Spleen (tissue), 11 donors: ENCODE data around the gene DPM2. TPM values are rescaled to one million over a fixed set of nuclear protein-coding genes. Genes with fewer than 3 reads are reported as not detected.
A peak's percentile ranks its signal among the peaks of the same experiment; 100 is the strongest.

ENCODE experiments used
- DNase-seq: peaks from one replicate; pipeline ENCODE4 v3.0.0-alpha.2; 2020
- H3K27ac ChIP-seq, 8 donors: fragments of 200-600 bp; sonication (generic) in 7 of 8; 1 replicate in 4 of 8; 2 replicates in 4 of 8; pipeline versions ENCODE4 v1.5.0 to v1.8.0; 2016 to 2021; ENCODE audit warnings: inconsistent platforms in 4 of 8, mild to moderate bottlenecking in 4 of 8, moderate library complexity in 1 of 8
- H3K27me3 ChIP-seq, 7 donors: fragments of 200-600 bp; sonication (generic) in 6 of 7; replicated peaks in 1 of 7; 1 replicate in 4 of 7; 2 replicates in 3 of 7; pipeline versions ENCODE4 v1.5.0 to v1.8.0; 2016 to 2021; ENCODE audit warnings: inconsistent platforms in 3 of 7, mild to moderate bottlenecking in 1 of 7
- H3K36me3 ChIP-seq, 6 donors: fragments of 200-600 bp; sonication (generic) in 5 of 6; 1 replicate in 4 of 6; 2 replicates in 2 of 6; pipeline versions ENCODE4 v1.5.0 to v1.8.0; 2016 to 2021; ENCODE audit warnings: inconsistent platforms in 2 of 6
- H3K4me1 ChIP-seq, 6 donors: fragments of 200-600 bp; sonication (generic) in 5 of 6; 1 replicate in 3 of 6; 2 replicates in 3 of 6; pipeline versions ENCODE4 v1.5.0 to v1.8.0; 2016 to 2021; ENCODE audit warnings: inconsistent platforms in 3 of 6
- H3K4me3 ChIP-seq, 8 donors: fragments of 200-600 bp; sonication (generic) in 7 of 8; 1 replicate in 4 of 8; 2 replicates in 4 of 8; pipeline versions ENCODE4 v1.5.0 to v1.8.0; 2016 to 2021; ENCODE audit warnings: inconsistent platforms in 4 of 8, mild to moderate bottlenecking in 4 of 8, moderate library complexity in 2 of 8
- H3K9me3 ChIP-seq, 8 donors: fragments of 200-600 bp; sonication (generic) in 7 of 8; 1 replicate in 4 of 8; 2 replicates in 4 of 8; pipeline versions ENCODE4 v1.5.0 to v1.8.0; 2016 to 2021; ENCODE audit warnings: inconsistent platforms in 4 of 8
- CTCF ChIP-seq, 11 experiments: fragments of 200-600 bp in 7 of 11; fragments of 450-650 bp in 4 of 11; sonication (generic) in 4 of 11; IDR thresholded peaks in 8 of 11; conservative IDR thresholded peaks in 3 of 11; 1 replicate in 7 of 11; 2 replicates in 4 of 11; pipeline versions ENCODE4 v1.4.0 to v1.8.0; 2016 to 2021; ENCODE audit warnings: antibody characterized with exemption in 11 of 11, inconsistent platforms in 4 of 11, mild to moderate bottlenecking in 1 of 11
- POLR2A ChIP-seq, 3 donors: fragments of 450-650 bp; IDR thresholded peaks; one replicate each; pipeline ENCODE4 v1.5.1; 2017; ENCODE audit warnings: antibody characterized with exemption in 3 of 3, mild to moderate bottlenecking in 1 of 3
- POLR2AphosphoS5 ChIP-seq, 3 donors: sonication (generic); formaldehyde crosslinking; IDR thresholded peaks; one replicate each; pipeline ENCODE4 v1.5.1; 2017; ENCODE audit warnings: antibody characterized with exemption in 3 of 3
- WGBS, 5 donors: extraction: QIAGEN DNeasy Blood & Tissue Kit in 3 of 5; methylation state at CpG; one replicate each; pipeline versions ENCODE4 v1.1.5 to v1.1.7; 2013 to 2018; 5-methylcytosine and 5-hydroxymethylcytosine counted together
- intact Hi-C: fragments of 100-400 bp; cut with DNase I; formaldehyde crosslinking; loops from one replicate; pipeline ENCODE4 v1.15.0; 2023; ENCODE audit warnings: low total_unique reads
- polyA plus RNA-seq, 3 donors: library from polyadenylated mRNA; stranded (reverse); fragments of 200-250 nt; gene quantifications; one replicate each; pipeline ENCODE4 v1.2.1, GENCODE V29; 2013
- total RNA-seq, 7 donors: library from RNA; depleted of rRNA in 3 of 7; stranded (reverse); fragments of >200 nt in 3 of 7; fragmentation: NEBNext Ultra II Directional in 4 of 7; extraction: Animal tissue kit (Norgen Biotek cat#: 25700) in 4 of 7; gene quantifications; one replicate each; pipeline versions ENCODE4 v1.1.0 to v1.2.1, GENCODE V29; 2016 to 2021
- donor health status: healthy with polysubstance abuse.
- donor health status: DM: no; HTN: no; CAD: no; lungs with moderate emphysema.
- donor health status: DM: no; HTN: no; CAD: no.
- donor health status: Bipolar disorder and iron deficiency.
- donor health status: healthy.
- donor health status: DM: no; HTN: no; CAD: no.
- donor health status: DM: yes; HTN: yes; CAD: no.

Gene DPM2
- total and polyA plus RNA-seq, 10 donors: 19.5 to 33.8 (median 25.4) TPM

- H3K9me3 ChIP-seq: no peaks in the 10 kb centered on the region
- peaks cover 0 to 57% (median 16%) of the 10 kb centered on the region in 7 donors for H3K27me3 ChIP-seq
- intact Hi-C loops: loop anchor here (5.0 kb wide), 3 partner anchors 136 to 421 kb away; partner anchors contain the start of genes CDK9 and TOR2A
- DNase-seq: no peak
- TF ChIP-seq POLR2AphosphoS5 (IDR thresholded peaks at IDR 0.05) (no peak), CTCF (IDR thresholded peaks at IDR 0.05 in 8 of 11, conservative IDR thresholded peaks at IDR 0.05 in 3 of 11) (no peak), POLR2A (IDR thresholded peaks at IDR 0.05) (no peak)
- H3K27ac ChIP-seq: no peak overlapping the region
- H3K36me3 ChIP-seq: no peaks in the 10 kb centered on the region
- H3K4me3 ChIP-seq: no peak overlapping the region
- peaks cover 36 to 67% (median 51%) of the 10 kb centered on the region in 6 donors for H3K4me1 ChIP-seq
- 62 to 75% (median 71%) methylated on average over 8 of the region's 8 CpGs for WGBS, 5 donors
Measured at GRCh38 chr9:127923771-127924170, 13.9 kb downstream of the DPM2 start.

GRCh38 chr9:127923046-127923445 is 14.6 kb downstream of the DPM2 start:
- Histone ChIP-seq H3K36me3 (no peaks in the 10 kb centered on the region), H3K4me3 (no peak overlapping the region), H3K4me1 (peaks cover 43 to 67% (median 52%) of the 10 kb centered on the region in 6 donors), H3K27me3 (peaks cover 0 to 50% (median 16%) of the 10 kb centered on the region in 7 donors), H3K9me3 (no peaks in the 10 kb centered on the region), H3K27ac (no peak overlapping the region)
- intact Hi-C loops: loop anchor here (5.0 kb wide), 3 partner anchors 136 to 421 kb away; partner anchors contain the start of genes CDK9 and TOR2A
- TF ChIP-seq POLR2A (IDR thresholded peaks at IDR 0.05) (no peak), CTCF (IDR thresholded peaks at IDR 0.05 in 8 of 11, conservative IDR thresholded peaks at IDR 0.05 in 3 of 11) (no peak), POLR2AphosphoS5 (IDR thresholded peaks at IDR 0.05) (no peak)
- 67 to 71% (median 69%) methylated on average over 3 to 6 of the region's 6 CpGs for WGBS, 5 donors
- no peak for DNase-seq

GRCh38 chr9:127921557-127922120 is 16.0 kb downstream of the DPM2 start:
- peak overlapping the region in 3 of 8 donors; percentile 9 to 54 (median 26) for H3K4me3 ChIP-seq
- TF ChIP-seq CTCF (IDR thresholded peaks at IDR 0.05 in 8 of 11, conservative IDR thresholded peaks at IDR 0.05 in 3 of 11): peak; percentile 96 to 100 (median 99)
- TF ChIP-seq POLR2A (IDR thresholded peaks at IDR 0.05): no peak
- peak; percentile 73 to 76 (median 73) for TF ChIP-seq POLR2AphosphoS5 (IDR thresholded peaks at IDR 0.05)
- peaks cover 0 to 36% (median 5%) of the 10 kb centered on the region in 7 donors for H3K27me3 ChIP-seq
- peaks cover 40 to 65% (median 49%) of the 10 kb centered on the region in 6 donors for H3K4me1 ChIP-seq
- peak; percentile 94 for DNase-seq
- intact Hi-C loops: loop anchor here (5.0 kb wide), 3 partner anchors 134 to 419 kb away; partner anchors contain the start of genes CDK9 and TOR2A
- H3K9me3 ChIP-seq: no peaks in the 10 kb centered on the region
- 3 to 13% (median 6%) methylated on average over 11 to 45 of the region's 45 CpGs for WGBS, 5 donors
- no peaks in the 10 kb centered on the region for H3K36me3 ChIP-seq
- H3K27ac ChIP-seq: no peak overlapping the region

- no peaks in the 10 kb centered on the region for H3K36me3 ChIP-seq
- no peak overlapping the region for H3K27ac ChIP-seq
- H3K9me3 ChIP-seq: no peaks in the 10 kb centered on the region
- H3K4me1 ChIP-seq: peaks cover 44 to 69% (median 55%) of the 10 kb centered on the region in 6 donors
- DNase-seq: no peak
- intact Hi-C loops: loop anchor here (5.0 kb wide), 3 partner anchors 133 to 418 kb away; partner anchors contain the start of genes CDK9 and TOR2A
- peaks cover 0 to 28% (median 5%) of the 10 kb centered on the region in 7 donors for H3K27me3 ChIP-seq
- no peak overlapping the region for H3K4me3 ChIP-seq
- TF ChIP-seq POLR2AphosphoS5 (IDR thresholded peaks at IDR 0.05) (no peak), CTCF (IDR thresholded peaks at IDR 0.05 in 8 of 11, conservative IDR thresholded peaks at IDR 0.05 in 3 of 11) (no peak)
- 80 to 90% (median 88%) methylated on average over 7 of the region's 7 CpGs for WGBS, 5 donors
Measured at GRCh38 chr9:127920794-127921193, 16.9 kb downstream of the DPM2 start.
